Activated effector memory CD4-positive, alpha-beta T cell treated with anti-CD3 and anti-CD28 coated beads, Interleukin-2, amount 50 U/mL, for 16 hours (primary cell): ENCODE data around the gene FAM43A.
A peak's percentile ranks its signal among the peaks of the same experiment; 100 is the strongest.

Experiments used
- DNase-seq: peaks from one replicate; pipeline ENCODE4 v3.0.0-alpha.2; 2020

FAM43A gene

GRCh38 chr3:194685718-194686413 lies at the start of gene FAM43A:
FAM43A (plus strand) TSS chr3:194685883; CDS start chr3:194686827, 944 bp downstream.
- peak; percentile 93 for DNase-seq

DNA sequence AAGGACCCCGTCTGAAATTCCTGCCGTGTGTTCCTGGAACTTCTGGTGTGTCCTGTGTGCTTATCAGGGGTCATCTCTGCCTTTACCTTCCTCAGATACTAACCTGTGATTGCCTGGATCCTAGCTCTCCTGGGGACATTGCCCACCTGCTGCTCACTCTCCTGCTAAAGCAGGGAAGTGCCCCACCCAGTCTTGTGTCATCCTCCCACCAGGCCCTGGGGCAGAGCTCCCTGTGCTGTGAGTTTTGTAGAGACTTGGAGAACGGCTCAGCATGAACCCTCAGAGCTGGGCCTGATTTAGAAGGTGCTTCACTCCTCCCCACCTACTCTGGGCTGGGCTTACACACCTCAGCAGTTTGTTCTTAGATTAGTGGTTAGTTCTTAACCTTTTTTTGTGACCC lies 48.6 kb upstream of the FAM43A start:
- no peak for DNase-seq

DNA sequence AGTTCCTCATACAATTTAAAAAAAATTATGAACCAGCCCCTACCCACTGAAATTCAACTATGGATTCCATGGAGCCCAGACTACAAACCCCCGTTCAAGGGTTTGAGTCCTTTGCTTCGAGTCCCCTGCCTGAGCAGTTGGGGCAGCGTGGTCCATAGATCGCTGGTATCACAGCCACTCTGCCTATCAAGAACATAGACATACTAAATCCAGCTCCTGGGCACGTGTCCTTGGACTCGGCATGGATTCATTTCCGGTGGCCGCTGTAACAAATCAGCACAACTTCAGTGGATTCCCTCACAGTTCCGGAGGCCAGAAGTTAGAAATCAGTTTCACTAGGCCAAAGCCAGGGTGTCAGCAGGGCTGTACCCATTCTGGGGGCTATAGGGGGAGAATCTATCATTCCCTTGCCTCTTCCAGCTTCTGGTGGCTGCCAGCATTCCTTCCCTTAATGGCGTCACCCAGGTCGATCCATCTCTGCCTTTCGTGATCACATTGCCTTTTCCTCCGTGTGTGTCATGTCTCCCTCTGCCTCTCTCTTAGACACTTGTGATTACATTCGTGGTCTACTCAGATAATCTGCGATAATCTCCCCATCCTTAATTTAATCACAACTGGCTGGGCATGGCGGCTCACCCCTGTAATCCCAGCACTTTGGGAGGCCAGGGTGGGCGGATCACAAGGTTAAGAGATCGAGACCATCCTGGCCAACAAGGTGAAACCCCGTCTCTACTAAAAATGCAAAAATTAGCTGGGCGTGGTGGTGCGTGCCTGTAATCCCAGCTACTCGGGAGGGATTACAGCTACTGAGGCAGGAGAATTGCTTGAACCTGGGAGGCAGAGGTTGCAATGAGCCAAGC lies 47.9 kb upstream of the FAM43A start:
- no peak for DNase-seq

DNA sequence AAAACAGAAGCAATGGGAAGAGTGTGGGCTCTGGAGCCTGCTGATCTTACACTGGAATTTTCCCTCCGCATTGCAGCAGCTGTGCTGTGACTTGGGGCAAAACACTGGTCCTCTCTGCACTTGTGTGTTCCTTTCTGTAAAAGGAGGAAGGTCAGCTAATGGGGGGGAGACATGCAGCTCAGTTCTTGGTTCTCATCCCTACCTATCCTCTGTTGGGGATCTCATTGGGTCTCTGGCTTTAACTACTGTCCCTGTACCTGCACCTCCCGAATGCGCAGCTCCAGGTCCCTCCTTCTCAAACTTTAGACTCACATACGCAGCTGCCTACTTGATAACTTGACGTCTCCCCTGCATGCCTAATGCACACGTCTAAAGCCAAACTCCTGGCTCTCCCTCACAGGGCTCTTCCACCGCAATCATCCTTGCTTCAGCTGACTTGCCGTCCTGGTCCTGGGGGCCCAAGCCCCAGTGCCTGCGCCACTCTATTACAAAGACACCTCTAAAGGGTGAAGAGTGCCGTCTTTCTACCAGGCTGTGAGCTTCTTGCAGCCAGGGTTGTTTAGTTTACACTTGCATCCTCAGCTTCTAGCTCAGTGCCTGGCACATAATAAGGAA lies 46.6 kb upstream of the FAM43A start:
- DNase-seq: no peak

DNA sequence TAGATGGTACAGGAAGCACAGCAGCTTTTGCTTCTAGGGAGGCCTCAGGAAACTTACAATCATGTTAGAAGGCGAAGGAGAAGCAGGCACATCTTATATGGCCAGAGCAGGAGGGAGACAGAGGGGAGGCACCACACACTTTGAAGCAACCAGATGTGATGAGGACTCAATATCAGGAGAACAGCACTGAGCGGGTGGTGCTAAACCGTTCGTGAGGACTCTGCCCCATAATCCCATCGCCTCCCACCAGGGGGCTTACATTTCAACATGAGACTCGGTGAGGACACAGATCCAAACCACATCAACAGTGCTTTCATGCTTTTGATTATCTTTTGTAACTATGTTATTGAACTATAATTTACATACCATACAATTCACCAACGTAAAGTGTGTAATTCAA lies 44.9 kb upstream of the FAM43A start:
- no peak for DNase-seq

DNA sequence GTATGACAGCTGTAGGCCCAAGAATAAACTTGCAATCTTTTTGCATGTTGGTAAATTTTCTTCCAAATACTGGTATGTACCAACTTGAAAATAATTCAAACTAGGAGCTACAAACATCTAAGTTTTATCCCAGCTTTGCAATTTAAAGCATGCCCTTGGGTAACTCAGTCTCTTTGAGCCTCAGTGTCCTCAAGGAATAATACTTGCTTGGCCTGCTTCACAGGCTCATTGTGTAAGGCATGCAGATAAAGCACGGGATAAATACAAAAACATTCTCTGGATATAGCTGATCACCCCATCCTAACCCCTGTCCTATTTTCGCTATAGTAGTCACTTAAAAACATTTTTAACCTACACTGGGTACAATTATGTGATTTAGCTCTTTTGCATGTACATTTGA lies 42.9 kb upstream of the FAM43A start:
- DNase-seq: no peak

GRCh38 chr3:194647747-194648146 lies 37.9 kb upstream of the FAM43A start:
- DNase-seq: no peak

- no peak for DNase-seq
Measured at GRCh38 chr3:194654443-194654842, 31.2 kb upstream of the FAM43A start.

GRCh38 chr3:194657439-194657838 lies 28.2 kb upstream of the FAM43A start:
- DNase-seq: no peak

- DNase-seq: no peak
Measured at GRCh38 chr3:194658477-194659242, 27.0 kb upstream of the FAM43A start.

GRCh38 chr3:194659778-194660177 lies 25.9 kb upstream of the FAM43A start:
- DNase-seq: no peak

DNA sequence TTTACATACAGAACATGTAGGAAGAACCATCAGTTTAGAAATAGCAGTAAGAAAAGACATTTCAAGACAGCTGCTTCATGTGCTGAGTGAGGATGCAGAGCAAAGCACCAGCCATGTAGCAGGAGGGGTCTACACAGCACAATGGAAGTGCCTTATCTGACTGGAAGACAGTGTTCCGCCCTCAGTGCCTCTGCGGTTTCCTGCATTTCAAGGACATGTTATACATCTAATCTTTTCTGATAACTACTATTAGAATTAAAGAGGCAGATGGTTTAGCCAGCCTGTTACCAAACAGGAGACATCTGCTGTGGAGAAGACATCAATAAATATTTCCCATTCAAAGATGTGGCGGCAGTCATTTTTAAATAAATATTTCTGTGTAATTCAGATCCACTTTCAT lies 24.3 kb upstream of the FAM43A start:
- DNase-seq: no peak

GRCh38 chr3:194661946-194662345 lies 23.7 kb upstream of the FAM43A start:
- no peak for DNase-seq

GRCh38 chr3:194664857-194665256 lies 20.8 kb upstream of the FAM43A start:
- no peak for DNase-seq

DNA sequence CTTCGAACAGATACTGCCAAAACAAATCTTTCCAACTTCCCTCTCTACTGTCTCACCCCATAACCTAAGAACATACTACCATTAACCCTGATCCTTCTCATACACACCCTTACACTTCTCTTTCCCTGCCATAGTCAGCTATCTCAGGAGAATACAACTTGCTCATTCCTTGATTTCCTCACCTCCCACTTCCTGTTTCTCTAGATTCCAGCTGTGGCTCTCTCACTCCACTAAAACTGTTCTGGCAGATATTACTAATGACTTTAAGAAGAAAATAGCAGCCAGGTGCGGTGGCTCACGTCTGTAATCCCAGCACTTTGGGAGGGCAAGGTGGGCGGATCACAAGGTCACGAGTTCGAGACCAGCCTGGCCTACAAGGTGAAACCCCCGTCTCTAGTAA lies 18.3 kb upstream of the FAM43A start:
- no peak for DNase-seq

DNA sequence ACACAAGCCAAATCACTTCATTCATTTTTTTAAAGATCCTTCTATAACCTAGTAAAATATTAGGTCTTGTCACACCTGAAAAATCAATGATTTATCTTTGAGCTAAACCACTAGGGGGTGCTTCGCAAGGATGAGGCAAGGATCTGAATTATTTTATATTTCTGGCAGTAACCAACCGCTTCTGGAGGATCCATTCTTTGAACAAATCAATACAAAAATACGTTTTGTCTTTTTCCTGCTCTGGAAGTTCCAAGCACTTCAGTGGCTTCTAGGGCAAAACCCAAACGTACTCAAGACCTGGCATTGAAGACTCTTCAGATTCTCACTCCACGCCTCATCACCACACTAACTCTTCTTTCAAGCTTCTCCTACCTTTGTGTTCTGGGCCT lies 14.2 kb upstream of the FAM43A start:
- no peak for DNase-seq

DNA sequence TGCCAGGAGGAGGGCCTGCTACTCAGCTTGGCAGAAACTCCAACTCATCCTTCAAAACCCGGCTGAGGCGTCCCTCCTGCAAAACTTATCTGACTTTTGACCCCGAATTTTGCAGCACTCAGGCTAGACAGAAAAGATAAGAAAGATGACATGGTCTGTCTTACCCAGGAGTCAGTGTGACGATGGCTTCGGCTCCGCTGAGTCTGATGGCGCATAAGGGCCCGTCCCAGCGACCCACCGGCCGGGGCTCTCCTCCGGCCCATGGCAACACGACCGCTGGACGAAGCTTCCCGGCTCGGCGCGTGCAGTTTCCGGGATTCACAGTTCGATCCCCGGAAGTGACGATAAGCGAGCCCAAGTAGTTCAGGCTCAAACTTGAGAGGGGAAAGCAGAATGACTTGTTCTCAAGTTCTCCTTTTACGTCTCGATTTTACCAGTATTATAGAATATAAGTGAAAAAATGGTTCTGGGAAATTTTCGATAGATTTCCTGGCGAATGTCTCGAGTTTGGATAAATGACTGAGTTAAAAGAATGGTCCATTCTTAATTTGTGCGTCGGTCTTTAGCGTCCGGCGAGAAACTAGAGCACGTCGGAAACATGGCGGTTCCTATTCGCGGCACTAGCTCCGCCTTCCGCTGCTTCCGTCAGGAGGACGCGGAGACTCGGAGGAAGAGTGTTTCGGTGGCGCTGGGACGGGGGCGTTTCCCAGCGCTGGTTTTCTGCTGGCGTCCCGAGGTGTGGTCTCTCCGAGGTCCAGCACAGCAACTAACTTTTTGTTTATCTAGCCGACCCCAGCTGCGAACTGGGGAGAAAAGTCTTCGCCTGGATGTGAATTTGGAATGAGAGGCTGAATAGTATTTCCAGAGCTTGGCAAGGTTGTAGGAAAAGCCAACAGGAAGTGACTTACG lies 13.5 kb upstream of the FAM43A start, which contains the start of gene LSG1:
Gene LSG1, minus strand, starts transcription at position 292 of the 909 bp plus-strand sequence. Its CDS starts 29 bp downstream, at position 263.
- DNase-seq: peak; percentile 96

- DNase-seq: peak; percentile 19
Measured at GRCh38 chr3:194672876-194673275, 12.8 kb upstream of the FAM43A start.

DNA sequence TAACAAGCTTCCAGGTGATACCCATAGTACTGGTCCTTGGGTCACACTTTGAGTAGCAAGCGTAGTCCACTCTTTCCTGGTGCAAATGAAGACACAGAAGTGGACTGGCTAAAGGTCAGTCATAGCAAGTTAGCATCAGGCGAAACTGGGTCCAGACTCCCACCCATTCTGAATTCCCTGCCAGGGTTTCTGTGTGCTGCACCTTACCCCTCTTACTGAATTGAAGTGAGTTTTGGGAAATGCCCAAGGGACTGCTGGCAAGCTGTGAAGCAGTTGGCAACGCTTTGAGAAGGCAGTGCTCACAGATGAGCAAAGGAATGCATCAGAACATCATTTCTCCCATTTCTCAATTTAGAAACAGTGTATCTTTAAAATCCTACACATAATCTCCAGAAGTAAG lies 11.9 kb upstream of the FAM43A start:
- peak; percentile 43 for DNase-seq

DNA sequence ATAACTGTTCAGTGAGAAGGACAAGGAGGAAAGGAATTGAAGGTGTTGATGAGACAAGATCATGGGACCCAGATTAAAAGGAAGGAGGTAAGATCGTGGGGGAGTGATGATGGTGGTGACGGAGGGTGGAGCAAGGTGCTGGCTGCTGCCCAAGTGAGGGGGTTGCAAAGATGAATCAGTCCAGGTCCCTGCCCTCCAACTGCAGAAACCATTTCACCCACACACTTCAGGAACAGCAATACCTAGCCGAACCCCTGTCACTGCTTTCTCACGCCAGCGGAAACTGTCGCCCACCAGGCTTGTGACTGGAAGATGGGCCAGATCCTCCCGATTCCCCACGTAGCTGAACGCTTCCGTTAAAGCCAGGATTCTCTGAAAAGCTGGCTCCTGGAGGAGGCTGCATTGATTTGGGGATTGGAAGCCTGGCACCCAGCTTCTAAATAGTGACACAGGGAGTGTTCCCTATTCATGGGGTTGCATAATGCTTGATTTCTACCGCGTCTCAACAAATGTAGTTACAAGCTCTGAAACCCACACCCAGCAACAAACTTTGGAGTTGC lies 10.5 kb upstream of the FAM43A start:
- DNase-seq: peak; percentile 88

GRCh38 chr3:194675680-194676079 lies 10.0 kb upstream of the FAM43A start:
- no peak for DNase-seq

GRCh38 chr3:194676471-194676870 lies 9.2 kb upstream of the FAM43A start:
- DNase-seq: no peak
